Naive B cell (primary cell): ENCODE results near the gene PTK7. TPM values are rescaled to one million over a fixed set of nuclear protein-coding genes. Genes with fewer than 3 reads are reported as not detected.
"Not testable (repeated sequence)": the region's sequence is repeated elsewhere in the genome, so short reads cannot be mapped to it uniquely, and the experiment has no call there.

Experiments
- ATAC-seq, 2 donors: fragments of 150-1000 bp; cut with Tn5 transposase; 2 replicates each; pipeline ENCODE4 v1.10.0; 2021; ENCODE audit warnings: low read depth in 2 of 2, mild to moderate bottlenecking in 2 of 2, moderate library complexity in 2 of 2
- DNase-seq: peaks from one replicate; pipeline ENCODE4 v3.0.0; 2022
- H3K27ac Mint-ChIP-seq, 6 donors: one replicate each; pipeline ENCODE4 v1.8.0; 2020 to 2022; ENCODE audit warnings: mild to moderate bottlenecking in 6 of 6, mixed read lengths in 6 of 6, moderate library complexity in 5 of 6, inconsistent platforms in 2 of 6
- H3K27me3 Mint-ChIP-seq, 3 donors: one replicate each; pipeline ENCODE4 v1.8.0; 2021 to 2022; ENCODE audit warnings: mixed read lengths in 3 of 3, mild to moderate bottlenecking in 1 of 3
- H3K36me3 Mint-ChIP-seq, 2 donors: one replicate each; pipeline ENCODE4 v1.8.0; 2020 to 2022; ENCODE audit warnings: mixed read lengths in 2 of 2, inconsistent platforms in 1 of 2, mild to moderate bottlenecking in 1 of 2
- H3K4me1 Mint-ChIP-seq, 3 donors: one replicate each; pipeline ENCODE4 v1.8.0; 2020 to 2022; ENCODE audit warnings: mixed read lengths in 3 of 3, inconsistent platforms in 1 of 3, mild to moderate bottlenecking in 1 of 3, moderate library complexity in 1 of 3
- H3K4me3 Mint-ChIP-seq, 8 donors: one replicate each; pipeline ENCODE4 v1.8.0; 2020 to 2022; ENCODE audit warnings: mild to moderate bottlenecking in 8 of 8, mixed read lengths in 8 of 8, moderate library complexity in 8 of 8, inconsistent platforms in 2 of 8
- H3K9me3 Mint-ChIP-seq, 7 donors: one replicate each; pipeline ENCODE4 v1.8.0; 2020 to 2022; ENCODE audit warnings: mixed read lengths in 7 of 7, mild to moderate bottlenecking in 5 of 7, inconsistent platforms in 2 of 7, moderate library complexity in 1 of 7
- polyA plus RNA-seq, 6 donors: library from polyadenylated mRNA; unstranded; fragments of 300-500 nt; fragmentation: Illumina TruSeq; gene quantifications; one replicate each; pipeline ENCODE4 v1.2.3, GENCODE V29; 2021; ENCODE audit warnings: low read depth in 6 of 6

PTK7 gene
- polyA plus RNA-seq, 6 donors from 2014 or later, result not detected

- not testable (repeated sequence) for DNase-seq, H3K9me3 Mint-ChIP-seq, H3K36me3 Mint-ChIP-seq, H3K4me1 Mint-ChIP-seq, H3K27me3 Mint-ChIP-seq, ATAC-seq, H3K4me3 Mint-ChIP-seq, H3K27ac Mint-ChIP-seq
Observed at GRCh38 chr6:43139973-43140372, 63.9 kb downstream of the PTK7 start.

GRCh38 chr6:43141644-43142043 lies 65.5 kb downstream of the PTK7 start:
- DNase-seq, result no peak
- H3K4me1 Mint-ChIP-seq, result peaks cover 4 to 6% (median 6%) of the 10 kb centered on the region in 3 donors
- H3K27me3 Mint-ChIP-seq, result no peaks in the 10 kb centered on the region
- no peaks in the 10 kb centered on the region for H3K36me3 Mint-ChIP-seq
- no peaks in the 10 kb centered on the region for H3K9me3 Mint-ChIP-seq
- no peak overlapping the region for H3K4me3 Mint-ChIP-seq
- no peak for ATAC-seq
- no peak overlapping the region for H3K27ac Mint-ChIP-seq

- Mint-ChIP-seq H3K9me3 (no peaks in the 10 kb centered on the region), H3K36me3 (no peaks in the 10 kb centered on the region), H3K4me3 (peak overlapping the region in 1 of 8 donors; percentile 16), H3K27me3 (no peaks in the 10 kb centered on the region), H3K4me1 (peaks cover 4 to 6% (median 6%) of the 10 kb centered on the region in 3 donors), H3K27ac (peak overlapping the region in 1 of 6 donors; percentile 42)
- ATAC-seq (no peak), DNase-seq (no peak)
Observed at GRCh38 chr6:43142101-43142500, 66.0 kb downstream of the PTK7 start.

GRCh38 chr6:43143235-43144128 lies 67.4 kb downstream of the PTK7 start:
- no peaks in the 10 kb centered on the region for H3K9me3 Mint-ChIP-seq
- no peaks in the 10 kb centered on the region for H3K27me3 Mint-ChIP-seq
- ATAC-seq, result peak; percentile 94 to 96
- no peak overlapping the region for H3K4me3 Mint-ChIP-seq
- H3K27ac Mint-ChIP-seq, result peak overlapping the region in 1 of 6 donors; percentile 76
- no peaks in the 10 kb centered on the region for H3K36me3 Mint-ChIP-seq
- DNase-seq, result peak; percentile 58
- peaks cover 4 to 6% (median 6%) of the 10 kb centered on the region in 3 donors for H3K4me1 Mint-ChIP-seq

- no peak for ATAC-seq
- Mint-ChIP-seq H3K27me3 (no peaks in the 10 kb centered on the region), H3K9me3 (no peaks in the 10 kb centered on the region), H3K36me3 (no peaks in the 10 kb centered on the region), H3K4me3 (peak overlapping the region in 1 of 8 donors; percentile 13), H3K27ac (no peak overlapping the region), H3K4me1 (peaks cover 4 to 6% (median 6%) of the 10 kb centered on the region in 3 donors)
- DNase-seq, result no peak
Observed at GRCh38 chr6:43144879-43145278, 68.8 kb downstream of the PTK7 start.

- ATAC-seq (no peak), DNase-seq (no peak)
- Mint-ChIP-seq H3K36me3 (no peaks in the 10 kb centered on the region), H3K27ac (peak overlapping the region in 3 of 6 donors; percentile 28 to 68 (median 67)), H3K4me3 (no peak overlapping the region), H3K9me3 (no peaks in the 10 kb centered on the region), H3K27me3 (no peaks in the 10 kb centered on the region), H3K4me1 (peaks cover 4 to 6% (median 6%) of the 10 kb centered on the region in 3 donors)
Observed at GRCh38 chr6:43146261-43146660, 70.1 kb downstream of the PTK7 start.

- Mint-ChIP-seq H3K36me3 (no peaks in the 10 kb centered on the region), H3K9me3 (no peaks in the 10 kb centered on the region), H3K27me3 (no peaks in the 10 kb centered on the region), H3K27ac (peak overlapping the region in 3 of 6 donors; percentile 30 to 78 (median 67)), H3K4me3 (no peak overlapping the region), H3K4me1 (peaks cover 4 to 6% (median 6%) of the 10 kb centered on the region in 3 donors)
- DNase-seq, result no peak
- ATAC-seq, result no peak
Observed at GRCh38 chr6:43146709-43147688, 70.9 kb downstream of the PTK7 start.

GRCh38 chr6:43147691-43148477 lies 71.8 kb downstream of the PTK7 start:
- peaks cover 4 to 6% (median 6%) of the 10 kb centered on the region in 3 donors for H3K4me1 Mint-ChIP-seq
- no peaks in the 10 kb centered on the region for H3K36me3 Mint-ChIP-seq
- H3K9me3 Mint-ChIP-seq, result no peaks in the 10 kb centered on the region
- H3K27me3 Mint-ChIP-seq, result no peaks in the 10 kb centered on the region
- ATAC-seq (no peak), DNase-seq (no peak)
- no peak overlapping the region for H3K4me3 Mint-ChIP-seq
- H3K27ac Mint-ChIP-seq, result peak overlapping the region in 1 of 6 donors; percentile 30

- DNase-seq (no peak), ATAC-seq (no peak)
- H3K4me1 Mint-ChIP-seq, result no peaks in the 10 kb centered on the region
- no peaks in the 10 kb centered on the region for H3K27me3 Mint-ChIP-seq
- no peaks in the 10 kb centered on the region for H3K9me3 Mint-ChIP-seq
- no peak overlapping the region for H3K4me3 Mint-ChIP-seq
- no peak overlapping the region for H3K27ac Mint-ChIP-seq
- no peaks in the 10 kb centered on the region for H3K36me3 Mint-ChIP-seq
Observed at GRCh38 chr6:43149265-43149664, 73.2 kb downstream of the PTK7 start.

GRCh38 chr6:43150051-43150751 lies 74.1 kb downstream of the PTK7 start:
- Mint-ChIP-seq H3K4me3 (no peak overlapping the region), H3K27ac (peak overlapping the region in 2 of 6 donors; percentile 26 to 40)

GRCh38 chr6:43159599-43159998 lies 83.5 kb downstream of the PTK7 start:
- DNase-seq (no peak), ATAC-seq (no peak)
- Mint-ChIP-seq H3K27ac (peak overlapping the region in 1 of 6 donors; percentile 11), H3K4me3 (no peak overlapping the region), H3K4me1 (no peaks in the 10 kb centered on the region), H3K36me3 (no peaks in the 10 kb centered on the region), H3K27me3 (no peaks in the 10 kb centered on the region), H3K9me3 (no peaks in the 10 kb centered on the region)

More at GRCh38 chr6:43150051-43150751, 74.1 kb downstream of the PTK7 start:
- no peaks in the 10 kb centered on the region for H3K27me3 Mint-ChIP-seq
- H3K4me1 Mint-ChIP-seq, result no peaks in the 10 kb centered on the region
- no peaks in the 10 kb centered on the region for H3K9me3 Mint-ChIP-seq
- no peak for DNase-seq
- ATAC-seq, result no peak
- no peaks in the 10 kb centered on the region for H3K36me3 Mint-ChIP-seq

GRCh38 chr6:43163899-43164298 lies 87.8 kb downstream of the PTK7 start:
- H3K27me3 Mint-ChIP-seq, result no peaks in the 10 kb centered on the region
- no peak overlapping the region for H3K4me3 Mint-ChIP-seq
- no peaks in the 10 kb centered on the region for H3K4me1 Mint-ChIP-seq
- no peaks in the 10 kb centered on the region for H3K9me3 Mint-ChIP-seq
- ATAC-seq (no peak), DNase-seq (no peak)
- no peaks in the 10 kb centered on the region for H3K36me3 Mint-ChIP-seq
- no peak overlapping the region for H3K27ac Mint-ChIP-seq
